Stimulated activated memory B cell treated with anti-CD40 and anti-IgM and Interleukin-4, amounts not matched to agents 10 μg/mL and 1 μg/mL and 100 μg/mL, for 72 hours (primary cell): Measurements from ENCODE around the gene KIAA1217.

Experiments
- ATAC-seq: fragments of 150-1000 bp; cut with Tn5 transposase; 2 replicates; pipeline ENCODE4 v1.10.0; 2021
- H3K27ac Mint-ChIP-seq: one replicate; pipeline ENCODE4 v1.8.0; 2022; ENCODE audit warnings: mild to moderate bottlenecking, mixed read lengths
- H3K27me3 Mint-ChIP-seq: one replicate; pipeline ENCODE4 v1.8.0; 2022; ENCODE audit warnings: mixed read lengths
- H3K36me3 Mint-ChIP-seq: one replicate; pipeline ENCODE4 v1.8.0; 2022; ENCODE audit warnings: mixed read lengths
- H3K4me1 Mint-ChIP-seq: one replicate; pipeline ENCODE4 v1.8.0; 2022; ENCODE audit warnings: mixed read lengths
- H3K4me3 Mint-ChIP-seq: one replicate; pipeline ENCODE4 v1.8.0; 2022; ENCODE audit warnings: mild to moderate bottlenecking, moderate library complexity, mixed read lengths
- H3K9me3 Mint-ChIP-seq: one replicate; pipeline ENCODE4 v1.8.0; 2022; ENCODE audit warnings: mixed read lengths

Gene KIAA1217

DNA sequence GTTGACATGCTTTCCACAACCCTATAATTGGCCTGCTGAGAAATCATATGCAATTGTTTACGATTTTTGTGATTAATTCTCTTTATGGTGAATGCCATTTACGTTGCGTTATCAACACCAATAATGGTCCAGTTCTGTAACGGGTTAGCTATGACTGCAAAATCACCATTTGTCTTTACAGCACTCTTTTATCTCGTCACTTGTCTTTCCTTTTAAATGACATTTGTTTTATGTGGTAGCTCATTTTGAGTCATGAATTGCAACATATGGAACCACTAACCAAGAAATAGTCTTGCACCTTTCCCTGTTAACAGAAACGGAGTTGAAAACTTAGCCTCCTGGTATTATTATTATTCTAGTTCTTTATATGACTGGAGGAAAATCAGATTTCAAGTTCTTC is 3.1 kb upstream of the KIAA1217 start:
- no peak overlapping the region for H3K4me3 Mint-ChIP-seq
- H3K36me3 Mint-ChIP-seq: no peaks in the 10 kb centered on the region
- no peak overlapping the region for H3K27ac Mint-ChIP-seq
- peaks cover 19% of the 10 kb centered on the region for H3K4me1 Mint-ChIP-seq
- no peak for ATAC-seq
- no peaks in the 10 kb centered on the region for H3K9me3 Mint-ChIP-seq
- peaks cover 35% of the 10 kb centered on the region for H3K27me3 Mint-ChIP-seq

GRCh38 chr10:24206334-24206733 is 2.6 kb upstream of the KIAA1217 start:
- peaks cover 35% of the 10 kb centered on the region for H3K27me3 Mint-ChIP-seq
- no peak for ATAC-seq
- no peaks in the 10 kb centered on the region for H3K9me3 Mint-ChIP-seq
- no peak overlapping the region for H3K27ac Mint-ChIP-seq
- H3K4me3 Mint-ChIP-seq: no peak overlapping the region
- H3K36me3 Mint-ChIP-seq: no peaks in the 10 kb centered on the region
- H3K4me1 Mint-ChIP-seq: peaks cover 19% of the 10 kb centered on the region

GRCh38 chr10:24206926-24207325 is 2.0 kb upstream of the KIAA1217 start:
- no peaks in the 10 kb centered on the region for H3K36me3 Mint-ChIP-seq
- ATAC-seq: no peak
- H3K9me3 Mint-ChIP-seq: no peaks in the 10 kb centered on the region
- peaks cover 19% of the 10 kb centered on the region for H3K4me1 Mint-ChIP-seq
- H3K27me3 Mint-ChIP-seq: peaks cover 32% of the 10 kb centered on the region
- H3K4me3 Mint-ChIP-seq: no peak overlapping the region
- no peak overlapping the region for H3K27ac Mint-ChIP-seq

DNA sequence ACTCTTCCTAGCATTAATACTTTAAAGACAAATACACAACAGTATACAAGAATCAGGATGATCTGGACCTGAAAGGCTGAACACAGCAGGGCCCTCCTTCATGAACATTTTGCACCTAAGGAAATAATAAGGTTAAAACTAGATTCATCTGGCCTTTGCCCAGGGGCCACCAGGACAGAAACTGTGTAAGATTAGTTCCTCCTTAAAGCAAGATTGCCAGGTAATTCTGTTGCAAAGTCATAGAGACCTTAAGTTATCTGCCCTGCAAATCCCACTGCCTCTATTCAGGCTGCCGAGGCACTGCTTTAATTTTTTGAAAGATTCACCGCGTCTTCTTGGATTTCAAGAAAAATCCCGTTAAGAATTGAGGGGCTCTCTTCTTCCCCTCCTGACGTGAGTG is 1.6 kb upstream of the KIAA1217 start:
- H3K36me3 Mint-ChIP-seq: no peaks in the 10 kb centered on the region
- H3K9me3 Mint-ChIP-seq: no peaks in the 10 kb centered on the region
- peaks cover 19% of the 10 kb centered on the region for H3K4me1 Mint-ChIP-seq
- ATAC-seq: no peak
- H3K27me3 Mint-ChIP-seq: peaks cover 29% of the 10 kb centered on the region
- no peak overlapping the region for H3K4me3 Mint-ChIP-seq
- no peak overlapping the region for H3K27ac Mint-ChIP-seq

GRCh38 chr10:24207781-24208611 is 942 bp upstream of the KIAA1217 start:
- Mint-ChIP-seq H3K27ac (no peak overlapping the region), H3K9me3 (no peaks in the 10 kb centered on the region), H3K4me1 (peaks cover 19% of the 10 kb centered on the region), H3K27me3 (peaks cover 29% of the 10 kb centered on the region), H3K36me3 (no peaks in the 10 kb centered on the region), H3K4me3 (no peak overlapping the region)
- ATAC-seq: no peak

DNA sequence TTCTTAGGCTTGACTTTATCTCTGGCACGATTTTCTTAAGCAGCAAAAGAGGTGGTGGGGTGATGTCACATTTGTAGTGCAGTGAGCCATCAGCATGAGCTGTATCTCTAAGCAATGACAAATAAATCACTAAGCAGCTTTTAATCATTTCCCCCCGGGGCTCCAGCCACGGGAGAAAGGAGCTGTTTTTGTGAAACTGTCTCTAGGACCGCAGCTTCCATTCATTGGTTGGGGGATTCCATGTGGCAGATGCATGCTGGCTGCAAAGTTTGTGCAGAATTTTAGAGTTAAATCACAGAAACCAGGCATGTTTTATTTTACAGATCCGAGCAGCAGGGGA is 464 bp downstream of the KIAA1217 start:
- no peak overlapping the region for H3K27ac Mint-ChIP-seq
- peak; percentile 63 for ATAC-seq
- H3K4me1 Mint-ChIP-seq: peaks cover 19% of the 10 kb centered on the region
- H3K27me3 Mint-ChIP-seq: peaks cover 29% of the 10 kb centered on the region
- peak overlapping the region; percentile 66 for H3K4me3 Mint-ChIP-seq
- H3K9me3 Mint-ChIP-seq: no peaks in the 10 kb centered on the region
- no peaks in the 10 kb centered on the region for H3K36me3 Mint-ChIP-seq

DNA sequence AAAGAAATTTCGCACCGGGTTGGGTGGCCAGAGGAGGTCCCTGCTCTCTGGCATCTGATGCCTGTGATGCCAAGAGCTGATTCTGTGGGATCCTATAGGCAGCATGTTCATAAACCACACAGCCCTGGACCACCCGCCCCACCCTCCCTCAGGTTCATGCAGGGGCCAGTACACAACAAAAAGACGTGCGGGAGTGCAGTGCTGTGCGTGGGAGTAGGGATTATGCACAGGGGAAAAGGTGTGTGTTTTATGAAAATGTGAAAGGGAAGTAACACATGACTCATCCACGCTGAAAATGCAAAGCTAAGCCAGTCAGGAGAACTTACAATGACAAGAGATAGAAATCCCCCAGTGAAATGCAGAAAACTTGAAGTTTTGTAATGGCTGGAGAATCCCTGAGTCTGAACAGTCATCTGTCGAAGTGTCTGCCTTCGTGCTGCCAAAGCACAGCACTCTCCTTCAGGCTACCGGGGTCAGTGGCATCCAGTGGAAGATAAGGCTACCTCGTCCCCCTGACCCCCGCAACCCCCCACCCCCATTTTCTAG is 1.1 kb downstream of the KIAA1217 start:
- peaks cover 29% of the 10 kb centered on the region for H3K27me3 Mint-ChIP-seq
- H3K9me3 Mint-ChIP-seq: no peaks in the 10 kb centered on the region
- H3K36me3 Mint-ChIP-seq: no peaks in the 10 kb centered on the region
- peak; percentile 71 for ATAC-seq
- H3K27ac Mint-ChIP-seq: no peak overlapping the region
- no peak overlapping the region for H3K4me3 Mint-ChIP-seq
- H3K4me1 Mint-ChIP-seq: peaks cover 19% of the 10 kb centered on the region

- Mint-ChIP-seq H3K27ac (no peak overlapping the region), H3K4me1 (peaks cover 19% of the 10 kb centered on the region), H3K9me3 (no peaks in the 10 kb centered on the region), H3K27me3 (peaks cover 29% of the 10 kb centered on the region), H3K36me3 (no peaks in the 10 kb centered on the region), H3K4me3 (no peak overlapping the region)
- no peak for ATAC-seq
Observed at GRCh38 chr10:24210501-24210900, 1.6 kb downstream of the KIAA1217 start.

GRCh38 chr10:24213266-24213665 is 4.3 kb downstream of the KIAA1217 start:
- ATAC-seq: no peak
- H3K9me3 Mint-ChIP-seq: no peaks in the 10 kb centered on the region
- H3K36me3 Mint-ChIP-seq: no peaks in the 10 kb centered on the region
- H3K4me1 Mint-ChIP-seq: peaks cover 14% of the 10 kb centered on the region
- no peak overlapping the region for H3K27ac Mint-ChIP-seq
- peaks cover 17% of the 10 kb centered on the region for H3K27me3 Mint-ChIP-seq
- H3K4me3 Mint-ChIP-seq: no peak overlapping the region

DNA sequence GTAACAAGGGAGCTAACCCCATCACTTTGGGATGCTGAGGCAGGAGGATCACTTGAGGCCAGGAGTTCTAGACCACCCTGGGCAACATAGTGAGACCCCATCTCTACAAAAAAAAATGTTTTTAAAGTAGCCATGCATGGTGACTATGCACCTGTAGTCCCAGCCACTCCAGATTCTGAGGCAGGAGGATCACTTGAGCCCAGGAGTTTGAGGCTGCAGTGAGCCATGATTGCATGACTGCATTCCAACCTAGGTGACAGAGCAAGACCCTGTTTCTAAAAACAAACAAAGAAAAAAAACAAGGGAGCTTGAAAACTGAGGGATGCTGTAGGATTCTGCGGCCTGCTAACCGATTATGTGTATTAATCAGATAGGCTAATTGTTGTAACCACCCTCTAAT is 4.9 kb downstream of the KIAA1217 start:
- H3K27me3 Mint-ChIP-seq: peaks cover 11% of the 10 kb centered on the region
- no peaks in the 10 kb centered on the region for H3K9me3 Mint-ChIP-seq

GRCh38 chr10:24214762-24215161 is 5.8 kb downstream of the KIAA1217 start:
- Mint-ChIP-seq H3K9me3 (no peaks in the 10 kb centered on the region), H3K27me3 (peaks cover 2% of the 10 kb centered on the region), H3K36me3 (no peaks in the 10 kb centered on the region), H3K27ac (no peak overlapping the region), H3K4me3 (no peak overlapping the region), H3K4me1 (no peaks in the 10 kb centered on the region)
- no peak for ATAC-seq

More for the DNA sequence above, 4.9 kb downstream of the KIAA1217 start:
- Mint-ChIP-seq H3K4me1 (peaks cover 9% of the 10 kb centered on the region), H3K27ac (no peak overlapping the region), H3K4me3 (no peak overlapping the region), H3K36me3 (no peaks in the 10 kb centered on the region)
- no peak for ATAC-seq

GRCh38 chr10:24215196-24215595 is 6.3 kb downstream of the KIAA1217 start:
- Mint-ChIP-seq H3K27me3 (no peaks in the 10 kb centered on the region), H3K27ac (no peak overlapping the region), H3K9me3 (no peaks in the 10 kb centered on the region), H3K4me3 (no peak overlapping the region), H3K36me3 (no peaks in the 10 kb centered on the region), H3K4me1 (no peaks in the 10 kb centered on the region)
- no peak for ATAC-seq

DNA sequence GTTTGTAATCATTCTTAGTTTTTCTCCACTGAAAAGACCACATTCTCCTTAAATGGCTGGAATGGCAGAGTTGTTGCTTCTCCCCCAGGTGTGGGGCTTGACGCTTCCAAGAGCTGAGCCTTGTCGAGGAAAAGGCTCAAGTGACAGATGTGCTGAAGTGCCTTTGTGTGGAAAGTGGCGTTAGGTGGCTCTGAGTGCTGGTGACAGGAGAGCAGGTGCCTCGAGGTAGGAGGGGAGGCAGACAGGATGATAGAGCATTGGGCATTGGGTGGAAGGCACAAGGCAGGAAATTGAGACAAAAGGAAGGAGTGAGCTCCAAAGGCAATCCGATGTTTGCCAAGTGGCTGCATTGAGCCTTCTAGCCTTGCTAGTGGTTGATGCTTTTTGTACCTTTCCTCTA is 6.7 kb downstream of the KIAA1217 start:
- Mint-ChIP-seq H3K27ac (no peak overlapping the region), H3K9me3 (no peaks in the 10 kb centered on the region), H3K4me1 (no peaks in the 10 kb centered on the region), H3K36me3 (no peaks in the 10 kb centered on the region), H3K27me3 (no peaks in the 10 kb centered on the region), H3K4me3 (no peak overlapping the region)
- ATAC-seq: no peak

DNA sequence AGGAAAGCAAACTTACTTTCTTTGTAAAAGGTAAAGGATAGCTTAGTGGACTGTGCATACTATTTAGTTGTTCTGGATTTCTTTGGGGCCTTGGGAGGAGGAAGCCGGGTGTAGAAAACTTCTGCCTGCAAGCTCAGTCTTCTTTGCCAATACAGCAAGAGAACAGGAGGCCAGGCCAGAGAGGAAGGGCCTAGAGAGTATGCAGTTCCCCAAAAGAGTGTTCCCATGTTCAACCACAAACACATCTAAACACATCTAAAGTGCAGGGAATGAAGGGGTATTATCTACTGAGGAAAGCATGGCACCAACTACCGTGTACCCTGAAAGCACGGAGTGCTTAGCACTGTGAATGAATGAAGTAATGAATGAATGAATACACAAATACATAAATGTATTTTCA is 11.0 kb downstream of the KIAA1217 start:
- Mint-ChIP-seq H3K27me3 (no peaks in the 10 kb centered on the region), H3K36me3 (no peaks in the 10 kb centered on the region), H3K4me1 (no peaks in the 10 kb centered on the region), H3K27ac (no peak overlapping the region), H3K9me3 (no peaks in the 10 kb centered on the region), H3K4me3 (no peak overlapping the region)
- no peak for ATAC-seq

DNA sequence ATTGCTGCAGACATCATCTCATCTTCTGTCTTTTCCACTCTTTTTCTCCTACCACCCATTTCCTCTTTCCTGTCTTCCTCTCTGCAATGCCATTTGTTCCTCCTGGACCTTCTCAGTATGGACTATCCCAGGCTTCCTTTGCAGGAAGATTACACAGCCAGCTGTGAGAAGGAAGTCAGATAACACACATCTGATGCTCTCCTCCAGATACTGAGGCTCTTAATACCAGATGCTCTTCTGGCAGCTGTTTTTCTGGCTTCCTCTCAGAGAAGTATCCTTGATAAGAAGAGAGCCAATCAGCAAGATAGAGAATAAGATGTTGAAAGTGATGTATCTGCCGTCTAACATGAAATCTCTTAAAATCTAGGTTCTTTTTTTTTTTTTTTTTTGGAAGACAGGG is 14.4 kb downstream of the KIAA1217 start:
- H3K36me3 Mint-ChIP-seq: no peaks in the 10 kb centered on the region
- no peaks in the 10 kb centered on the region for H3K4me1 Mint-ChIP-seq
- no peaks in the 10 kb centered on the region for H3K27me3 Mint-ChIP-seq
- no peak overlapping the region for H3K4me3 Mint-ChIP-seq
- no peak for ATAC-seq
- no peak overlapping the region for H3K27ac Mint-ChIP-seq
- no peaks in the 10 kb centered on the region for H3K9me3 Mint-ChIP-seq

DNA sequence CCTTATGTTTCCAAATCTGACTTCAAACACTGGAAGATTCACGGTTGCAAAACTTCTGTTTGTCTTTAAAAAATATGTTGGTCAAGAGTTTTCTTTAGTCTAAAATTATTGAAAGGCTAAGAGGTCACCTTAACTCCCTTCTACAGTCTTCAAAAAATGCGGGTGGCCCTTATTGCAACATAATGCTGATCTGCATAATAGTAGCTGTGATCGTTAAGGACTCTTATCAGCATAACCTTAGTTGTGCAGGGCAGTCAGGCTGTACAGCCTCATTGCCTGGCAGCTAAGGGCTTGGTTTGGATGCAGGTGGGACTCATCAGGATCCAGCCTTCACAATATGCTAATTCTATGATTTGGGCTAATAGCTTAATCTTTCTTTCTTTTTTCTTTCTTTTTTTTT is 15.0 kb downstream of the KIAA1217 start:
- Mint-ChIP-seq H3K4me3 (no peak overlapping the region), H3K36me3 (no peaks in the 10 kb centered on the region), H3K27me3 (no peaks in the 10 kb centered on the region), H3K4me1 (no peaks in the 10 kb centered on the region), H3K9me3 (no peaks in the 10 kb centered on the region), H3K27ac (no peak overlapping the region)
- no peak for ATAC-seq
